ENCODE measurements around the gene RC3H2. TPM values are rescaled to one million over a fixed set of nuclear protein-coding genes. Genes with fewer than 3 reads are reported as not detected.

The RC3H2 gene
- total and polyA plus RNA-seq, 10 of the 15 experiments (the other 5 are each of a cell fraction or from before 2014, with no cell fraction given) = 7.2 to 25.5 (median 16.1) TPM

- TF ChIP-seq ZBTB33 (IDR thresholded peaks at IDR 0.05) = no peak
- no peak for TF ChIP-seq RELB (IDR thresholded peaks at IDR 0.05; ENCODE audit: low read depth)
- TF ChIP-seq NBN (IDR thresholded peaks at IDR 0.05) = no peak
- TF ChIP-seq HDAC6 (IDR thresholded peaks at IDR 0.05; ENCODE audit: unreplicated experiment) = no peak
- no peak for TF ChIP-seq CREB1 (IDR thresholded peaks at IDR 0.05; ENCODE audit: low read depth)
- TF ChIP-seq WRNIP1 (IDR thresholded peaks at IDR 0.05; ENCODE audit: borderline replicate concordance, low read depth, low read length) = no peak
Observed at GRCh38 chr9:122800066-122801060, 104.8 kb downstream of the RC3H2 start, which contains the start of gene OR1K1 (continued).

GRCh38 chr9:122797316-122798063, 107.7 kb downstream of the RC3H2 start:
- Histone ChIP-seq H3K27ac (ENCODE audit: control insufficient read depth, insufficient read depth) (no peak overlapping the region), H3K4me2 (ENCODE audit: control insufficient read depth, insufficient read depth) (no peak overlapping the region), H3K4me1 (ENCODE audit: control insufficient read depth, insufficient read depth, low read length) (no peaks in the 10 kb centered on the region; the same call in 1 of the 2 replicates), H2AFZ (ENCODE audit: control insufficient read depth, low read depth, low read length) (no peak overlapping the region), H3K9me3 (replicated peaks; ENCODE audit: control insufficient read depth, insufficient read depth, low read length) (no peaks in the 10 kb centered on the region), H3K79me2 (ENCODE audit: control insufficient read depth, insufficient read depth, low read length) (no peaks in the 10 kb centered on the region), H3K9ac (ENCODE audit: control insufficient read depth, insufficient read depth, low read length) (no peak overlapping the region), H3K4me3 (no peak overlapping the region), H3K36me3 (ENCODE audit: control insufficient read depth in 2 of 2, insufficient read depth in 2 of 2, low read length in 1 of 2) (no peaks in the 10 kb centered on the region), H4K20me1 (ENCODE audit: control insufficient read depth, insufficient read depth) (no peaks in the 10 kb centered on the region), H3K27me3 (replicated peaks in 1 of 2; ENCODE audit: control insufficient read depth in 2 of 2, insufficient read depth in 2 of 2, low read length in 1 of 2) (no peaks in the 10 kb centered on the region)
- intact Hi-C loops (cut with micrococcal nuclease; ENCODE audit: unreplicated experiment) (no loop called here), in situ Hi-C loops (cut with MboI) (no loop called here)
- ChIA-PET POLR2A (no interaction called here), CTCF (no interaction called here), RAD21 (ENCODE audit: unreplicated experiment) (no interaction called here), SMC1A (ENCODE audit: uncharacterized antibody, unreplicated experiment) (no interaction called here)
- ATAC-seq (peak; percentile 23; the same call in 2 of the 3 replicates), FAIRE-seq (no peak), DNase-seq (ENCODE audit: low read depth, low spot score) (no peak)
- 43% methylated on average over 6 of the region's 6 CpGs for WGBS (ENCODE audit: insufficient coverage, insufficient replicate concordance, low lambda C conversion rate, missing lambda C conversion rate)
- no TSS peak for BruUV-seq (replicated peaks)
- TF ChIP-seq USF1 (IDR thresholded peaks at IDR 0.05; ENCODE audit: borderline replicate concordance, extremely low read length, insufficient read depth, low read depth, low read length) = no peak
- no peak for TF ChIP-seq YBX1 (IDR thresholded peaks at IDR 0.05)
- TF ChIP-seq FOXK2 (IDR thresholded peaks at IDR 0.05) = no peak
- no peak for TF ChIP-seq SMARCA5 (IDR thresholded peaks at IDR 0.05)
- TF ChIP-seq IRF3 (IDR thresholded peaks at IDR 0.05) = no peak
- no peak for TF ChIP-seq ELK1 (IDR thresholded peaks at IDR 0.05; ENCODE audit: low read depth, low read length)
- TF ChIP-seq MXI1 (IDR thresholded peaks at IDR 0.05; ENCODE audit: low read depth, low read length) = no peak
- no peak for TF ChIP-seq BCL11A (IDR thresholded peaks at IDR 0.05; ENCODE audit: low read depth, low read length)
- no peak for TF ChIP-seq LARP7 (IDR thresholded peaks at IDR 0.05)
